Fibroblast of the aortic adventitia (primary cell): ENCODE results near the gene C3orf70. TPM values are rescaled to one million over a fixed set of nuclear protein-coding genes. Genes with fewer than 3 reads are reported as not detected.
"Not testable (repeated sequence)": the region's sequence is repeated elsewhere in the genome, so short reads cannot be mapped to it uniquely, and the experiment has no call there.

Source experiments
- DNase-seq: peaks from one replicate; pipeline ENCODE4 v3.0.0-alpha.2; 2010; ENCODE audit warnings: low read depth
- H3K4me3 ChIP-seq: 2 replicates; pipeline ENCODE4 v1.5.1; 2011; ENCODE audit warnings: low read depth, mild to moderate bottlenecking, control low read depth, low read length, moderate library complexity
- total RNA-seq: library from RNA; depleted of rRNA; stranded (reverse); fragments of >200 nt; gene quantifications from 2 replicates; pipeline ENCODE4 v1.2.3, GENCODE V29; 2012; ENCODE audit warnings: low replicate concordance
- TF ChIP-seq, protein P1 (sequence below): IDR thresholded peaks from 2 replicates; pipeline ENCODE4 v1.5.1; 2011; ENCODE audit warnings: mild to moderate bottlenecking, low read length, control low read depth, inconsistent platforms; ENCODE audit not compliant: insufficient read depth

The C3orf70 gene
- total RNA-seq, 1 donor: 1.1 TPM

DNA sequence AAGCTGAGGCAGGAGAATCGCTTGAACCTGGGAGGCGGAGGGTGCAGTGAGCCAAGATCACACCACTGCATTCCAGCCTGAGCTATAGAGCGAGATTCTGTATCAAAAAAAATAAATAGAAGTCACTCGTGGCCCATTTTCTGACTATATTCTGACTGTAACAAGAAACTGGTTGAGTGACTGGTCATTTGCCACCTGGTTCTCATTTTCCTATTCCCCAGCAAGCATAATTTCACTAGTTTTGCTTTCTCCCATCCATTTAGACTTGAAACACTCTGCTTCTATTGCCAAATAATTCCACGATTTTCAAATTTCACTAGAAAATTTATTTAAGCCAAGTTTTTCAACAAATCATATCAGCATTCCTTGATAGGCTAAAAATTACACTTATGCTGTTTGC lies 40.7 kb downstream of the C3orf70 start:
- DNase-seq: no peak
- H3K4me3 ChIP-seq: no peak overlapping the region
- TF ChIP-seq, protein P1, sequence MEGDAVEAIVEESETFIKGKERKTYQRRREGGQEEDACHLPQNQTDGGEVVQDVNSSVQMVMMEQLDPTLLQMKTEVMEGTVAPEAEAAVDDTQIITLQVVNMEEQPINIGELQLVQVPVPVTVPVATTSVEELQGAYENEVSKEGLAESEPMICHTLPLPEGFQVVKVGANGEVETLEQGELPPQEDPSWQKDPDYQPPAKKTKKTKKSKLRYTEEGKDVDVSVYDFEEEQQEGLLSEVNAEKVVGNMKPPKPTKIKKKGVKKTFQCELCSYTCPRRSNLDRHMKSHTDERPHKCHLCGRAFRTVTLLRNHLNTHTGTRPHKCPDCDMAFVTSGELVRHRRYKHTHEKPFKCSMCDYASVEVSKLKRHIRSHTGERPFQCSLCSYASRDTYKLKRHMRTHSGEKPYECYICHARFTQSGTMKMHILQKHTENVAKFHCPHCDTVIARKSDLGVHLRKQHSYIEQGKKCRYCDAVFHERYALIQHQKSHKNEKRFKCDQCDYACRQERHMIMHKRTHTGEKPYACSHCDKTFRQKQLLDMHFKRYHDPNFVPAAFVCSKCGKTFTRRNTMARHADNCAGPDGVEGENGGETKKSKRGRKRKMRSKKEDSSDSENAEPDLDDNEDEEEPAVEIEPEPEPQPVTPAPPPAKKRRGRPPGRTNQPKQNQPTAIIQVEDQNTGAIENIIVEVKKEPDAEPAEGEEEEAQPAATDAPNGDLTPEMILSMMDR: no peak

DNA sequence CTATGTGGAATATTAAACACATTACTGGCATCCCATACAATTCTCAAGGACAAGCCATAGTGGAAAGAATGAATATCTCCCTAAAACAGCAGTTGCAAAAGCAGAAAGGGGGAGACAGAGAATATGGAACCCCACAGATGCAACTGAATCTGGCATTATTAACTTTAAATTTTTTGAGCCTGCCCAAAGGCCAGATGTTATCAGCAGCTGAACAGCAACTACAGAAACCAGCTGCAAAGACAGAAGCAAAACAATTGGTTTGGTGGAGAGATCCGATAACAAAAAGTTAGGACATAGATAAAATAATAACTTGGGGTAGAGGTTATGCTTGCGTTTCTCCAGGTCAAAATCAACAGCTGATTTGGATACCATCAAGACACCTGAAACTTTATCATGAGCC lies 43.8 kb downstream of the C3orf70 start:
- not testable (repeated sequence) for H3K4me3 ChIP-seq

GRCh38 chr3:185106256-185106890 lies 46.5 kb downstream of the C3orf70 start:
- DNase-seq, H3K4me3 ChIP-seq: not testable (repeated sequence)

More for the DNA sequence above, 43.8 kb downstream of the C3orf70 start:
- not testable (repeated sequence) for DNase-seq

DNA sequence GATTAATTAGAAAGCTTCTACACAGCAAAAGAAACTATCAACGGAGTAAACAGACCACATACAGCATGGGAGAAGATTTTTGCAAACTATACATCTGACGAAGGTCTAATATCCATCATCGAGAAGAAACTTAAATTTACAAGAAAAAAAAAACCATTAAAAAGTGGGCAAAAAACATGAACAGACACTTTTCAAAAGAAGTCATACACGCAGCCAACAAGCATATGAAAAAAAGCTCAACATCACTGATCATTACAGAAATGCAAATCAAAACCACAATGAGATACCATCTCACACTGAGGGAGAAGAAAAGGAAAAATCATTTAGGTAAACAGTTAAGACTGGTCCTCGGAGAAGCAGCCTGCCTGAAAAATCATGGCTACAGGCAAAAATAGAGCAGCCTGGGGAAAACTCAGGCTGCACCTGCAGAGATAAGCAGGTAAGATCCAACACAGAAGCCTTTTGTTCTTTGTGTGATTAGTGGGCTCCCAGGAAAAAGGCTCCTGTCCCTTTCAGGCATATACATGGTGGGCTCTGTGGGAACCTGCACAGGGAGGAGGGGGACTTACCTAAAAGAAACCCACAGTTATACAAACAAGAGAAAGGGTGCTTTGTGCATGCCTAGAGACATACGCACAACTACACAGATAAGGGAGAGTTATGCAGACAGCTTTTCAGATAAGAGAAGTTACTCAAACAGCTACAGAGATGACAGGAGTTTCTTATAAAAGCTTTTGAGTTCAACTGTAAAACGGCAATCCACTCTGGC lies 49.3 kb downstream of the C3orf70 start:
- TF ChIP-seq, protein P1: no peak
- H3K4me3 ChIP-seq: no peak overlapping the region
- no peak for DNase-seq

DNA sequence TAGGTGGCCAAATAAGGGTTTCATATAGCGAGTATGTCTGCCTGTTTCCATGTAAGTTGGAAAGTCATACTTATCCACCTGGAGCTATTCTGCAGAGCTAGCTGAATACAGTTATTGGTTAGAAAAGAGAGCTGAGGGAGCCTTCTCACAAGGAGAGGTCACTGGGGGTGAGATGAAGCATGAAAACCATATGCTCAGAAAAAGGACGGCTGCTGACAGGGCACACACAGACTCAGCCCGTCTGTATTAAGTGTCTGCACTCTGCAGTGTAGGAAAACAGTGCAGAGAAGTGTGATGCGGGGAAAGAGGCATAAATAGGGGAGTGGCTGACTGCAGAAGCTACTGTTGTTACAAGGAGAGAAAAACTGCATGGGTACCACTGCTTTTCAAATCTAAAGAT lies 58.2 kb downstream of the C3orf70 start:
- TF ChIP-seq, protein P1: no peak
- no peak overlapping the region for H3K4me3 ChIP-seq
- no peak for DNase-seq

GRCh38 chr3:185093116-185093515 lies 59.7 kb downstream of the C3orf70 start:
- TF ChIP-seq, protein P1: no peak
- no peak for DNase-seq
- H3K4me3 ChIP-seq: no peak overlapping the region

DNA sequence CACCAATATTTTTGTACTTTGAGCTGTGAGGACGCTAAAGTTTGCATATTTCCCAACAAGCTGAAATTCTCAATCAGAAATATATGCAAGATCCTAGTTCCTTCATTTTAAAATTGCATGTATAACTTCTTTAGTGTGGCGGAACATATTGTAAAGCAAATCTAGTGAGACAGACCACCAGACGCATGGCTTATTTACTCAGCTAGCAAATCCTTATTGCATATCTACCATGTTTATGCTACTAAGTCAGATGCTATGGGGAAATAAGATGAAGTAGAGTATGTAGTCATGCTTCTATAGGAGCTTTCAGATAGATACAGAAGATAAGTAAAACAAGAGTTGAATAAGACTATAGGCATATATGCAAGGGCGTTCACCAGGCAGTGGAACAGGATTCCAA lies 62.0 kb downstream of the C3orf70 start:
- no peak overlapping the region for H3K4me3 ChIP-seq
- DNase-seq: no peak
- TF ChIP-seq, protein P1: no peak

DNA sequence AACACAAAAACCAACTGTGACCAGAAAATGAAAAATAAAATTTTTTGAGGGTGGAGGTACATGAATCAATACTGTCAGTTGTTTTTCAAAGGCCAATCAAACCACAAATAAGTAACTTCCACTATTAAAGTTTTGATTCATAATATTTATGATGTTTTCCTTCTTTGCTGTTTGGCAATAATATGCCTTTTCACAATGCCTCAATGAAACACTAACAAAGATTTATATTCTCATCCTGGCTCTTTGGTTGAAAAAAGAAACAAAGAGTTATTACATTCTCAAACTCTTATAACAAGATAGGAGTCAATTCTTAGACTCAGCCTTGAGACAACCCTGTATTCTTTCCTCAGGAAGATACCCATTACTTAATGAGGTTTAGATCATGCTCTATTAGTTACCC lies 63.1 kb downstream of the C3orf70 start:
- no peak for DNase-seq
- TF ChIP-seq, protein P1: no peak
- no peak overlapping the region for H3K4me3 ChIP-seq
